Right atrium auricular region (tissue), 2 donors: ENCODE measurements around the gene CCNY. TPM values are rescaled to one million over a fixed set of nuclear protein-coding genes. Genes with fewer than 3 reads are reported as not detected.

Experiments used
- DNase-seq: peaks from one replicate; pipeline ENCODE4 v3.0.0-alpha.2; 2019; ENCODE audit warnings: low spot score
- H3K27ac ChIP-seq, 2 donors: fragments of 200-600 bp; sonication (generic); 1 replicate in 1 of 2; 2 replicates in 1 of 2; pipeline ENCODE4 v1.5.1; 2016 to 2019
- H3K27me3 ChIP-seq, 2 donors: fragments of 200-600 bp; sonication (generic); one replicate each; pipeline versions ENCODE4 v1.5.1 to v1.6.0; 2017 to 2019
- H3K36me3 ChIP-seq: fragments of 200-600 bp; sonication (generic); one replicate; pipeline ENCODE4 v1.5.1; 2016
- H3K4me1 ChIP-seq, 2 donors: fragments of 200-600 bp; sonication (generic); one replicate each; pipeline versions ENCODE4 v1.5.1 to v1.6.0; 2017 to 2019
- H3K4me3 ChIP-seq, 2 donors: fragments of 200-600 bp; sonication (generic); 1 replicate in 1 of 2; 2 replicates in 1 of 2; pipeline ENCODE4 v1.5.1; 2017 to 2019; ENCODE audit warnings: mild to moderate bottlenecking in 1 of 2, moderate library complexity in 1 of 2
- H3K9me3 ChIP-seq, 2 donors: fragments of 200-600 bp; sonication (generic); one replicate each; pipeline ENCODE4 v1.5.1; 2019
- total RNA-seq, 2 donors: library from RNA; depleted of rRNA; stranded (reverse); fragments of >200 nt; gene quantifications; one replicate each; pipeline ENCODE4 v1.1.0, GENCODE V29; 2016
- TF ChIP-seq, protein P1 (sequence below), 2 donors: fragments of 200-600 bp; sonication (generic); IDR thresholded peaks; one replicate each; pipeline ENCODE4 v1.5.1; 2019; ENCODE audit warnings: antibody characterized with exemption in 2 of 2

The CCNY gene
- total RNA-seq, 2 donors from 2014 or later = 35.6 to 58.1 TPM

DNA sequence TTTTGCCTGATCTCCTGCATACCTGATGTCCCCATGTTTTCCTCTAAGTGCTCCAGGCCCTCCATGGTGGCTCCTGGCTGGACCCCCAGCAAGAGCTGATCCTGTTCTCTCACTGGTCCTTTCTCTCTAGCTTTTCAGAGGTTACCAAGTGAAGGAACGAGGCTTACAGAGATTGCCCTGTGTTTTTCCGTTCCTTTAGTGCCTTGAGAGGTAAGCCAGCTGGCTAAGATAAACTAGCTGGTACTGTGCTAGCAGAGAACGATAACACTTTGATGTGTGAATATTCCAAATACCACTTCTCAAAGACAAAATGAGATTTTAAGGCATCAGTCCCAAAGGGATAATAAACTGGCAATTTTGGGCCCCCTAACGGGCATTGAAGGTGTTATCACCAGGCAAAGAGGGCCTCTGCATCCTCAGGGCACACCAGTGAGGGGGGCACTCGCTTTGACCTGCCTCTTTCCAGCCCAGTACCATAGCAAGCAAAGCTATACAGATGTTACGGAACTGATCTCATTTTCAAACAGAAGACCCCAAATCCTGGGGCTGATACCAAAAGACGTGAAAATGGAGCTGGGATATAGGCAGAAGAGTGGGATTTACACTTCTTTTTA lies 8.4 kb upstream of the CCNY start:
- Histone ChIP-seq H3K4me1 (peaks cover 0 to 46% of the 10 kb centered on the region in 2 donors), H3K27ac (peak overlapping the region in 1 of 2 donors; percentile 8)
- DNase-seq = no peak

DNA sequence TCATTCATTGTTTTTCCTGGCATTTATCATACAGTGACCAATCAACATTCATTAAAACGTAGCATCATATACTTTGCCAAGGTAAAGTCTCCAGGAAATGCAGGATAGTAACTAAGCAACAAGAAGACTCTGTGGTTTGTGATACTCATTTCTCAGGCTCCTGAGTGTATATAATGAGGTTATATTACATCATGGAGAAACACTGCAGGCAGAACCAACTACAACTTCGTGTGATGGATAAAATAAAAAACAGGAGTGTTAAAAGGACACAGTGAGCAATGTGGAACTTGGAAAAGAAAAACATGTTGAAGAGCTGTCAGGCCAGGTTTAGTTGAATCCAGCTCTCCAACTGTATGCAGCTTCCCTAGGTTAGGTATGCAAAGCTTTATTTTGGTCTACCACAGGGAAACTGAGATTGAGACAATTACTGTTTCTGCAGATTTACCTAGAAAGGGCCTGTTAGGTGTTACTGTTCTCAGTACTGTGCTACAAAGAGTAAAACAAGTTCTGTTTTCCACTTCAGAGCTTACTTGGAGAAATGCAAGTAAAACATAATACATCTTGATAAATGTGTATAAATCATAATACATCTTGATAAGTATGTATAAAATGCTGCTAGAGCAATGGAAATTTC lies 7.8 kb upstream of the CCNY start:
- H3K27ac ChIP-seq = peak overlapping the region in 1 of 2 donors; percentile 8
- H3K9me3 ChIP-seq = no peaks in the 10 kb centered on the region
- H3K36me3 ChIP-seq = no peaks in the 10 kb centered on the region
- no peaks in the 10 kb centered on the region for H3K27me3 ChIP-seq
- H3K4me1 ChIP-seq = peaks cover 0 to 53% of the 10 kb centered on the region in 2 donors
- H3K4me3 ChIP-seq = no peak overlapping the region
- no peak for DNase-seq
- TF ChIP-seq, protein P1, sequence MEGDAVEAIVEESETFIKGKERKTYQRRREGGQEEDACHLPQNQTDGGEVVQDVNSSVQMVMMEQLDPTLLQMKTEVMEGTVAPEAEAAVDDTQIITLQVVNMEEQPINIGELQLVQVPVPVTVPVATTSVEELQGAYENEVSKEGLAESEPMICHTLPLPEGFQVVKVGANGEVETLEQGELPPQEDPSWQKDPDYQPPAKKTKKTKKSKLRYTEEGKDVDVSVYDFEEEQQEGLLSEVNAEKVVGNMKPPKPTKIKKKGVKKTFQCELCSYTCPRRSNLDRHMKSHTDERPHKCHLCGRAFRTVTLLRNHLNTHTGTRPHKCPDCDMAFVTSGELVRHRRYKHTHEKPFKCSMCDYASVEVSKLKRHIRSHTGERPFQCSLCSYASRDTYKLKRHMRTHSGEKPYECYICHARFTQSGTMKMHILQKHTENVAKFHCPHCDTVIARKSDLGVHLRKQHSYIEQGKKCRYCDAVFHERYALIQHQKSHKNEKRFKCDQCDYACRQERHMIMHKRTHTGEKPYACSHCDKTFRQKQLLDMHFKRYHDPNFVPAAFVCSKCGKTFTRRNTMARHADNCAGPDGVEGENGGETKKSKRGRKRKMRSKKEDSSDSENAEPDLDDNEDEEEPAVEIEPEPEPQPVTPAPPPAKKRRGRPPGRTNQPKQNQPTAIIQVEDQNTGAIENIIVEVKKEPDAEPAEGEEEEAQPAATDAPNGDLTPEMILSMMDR (IDR thresholded peaks at IDR 0.05) = no peak

More for the DNA sequence above, 8.4 kb upstream of the CCNY start:
- Histone ChIP-seq H3K9me3 (peaks cover under 1 to 2% of the 10 kb centered on the region in 2 donors), H3K4me3 (no peak overlapping the region), H3K36me3 (peaks cover under 1% of the 10 kb centered on the region), H3K27me3 (no peaks in the 10 kb centered on the region)
- TF ChIP-seq, protein P1 (IDR thresholded peaks at IDR 0.05) = no peak

DNA sequence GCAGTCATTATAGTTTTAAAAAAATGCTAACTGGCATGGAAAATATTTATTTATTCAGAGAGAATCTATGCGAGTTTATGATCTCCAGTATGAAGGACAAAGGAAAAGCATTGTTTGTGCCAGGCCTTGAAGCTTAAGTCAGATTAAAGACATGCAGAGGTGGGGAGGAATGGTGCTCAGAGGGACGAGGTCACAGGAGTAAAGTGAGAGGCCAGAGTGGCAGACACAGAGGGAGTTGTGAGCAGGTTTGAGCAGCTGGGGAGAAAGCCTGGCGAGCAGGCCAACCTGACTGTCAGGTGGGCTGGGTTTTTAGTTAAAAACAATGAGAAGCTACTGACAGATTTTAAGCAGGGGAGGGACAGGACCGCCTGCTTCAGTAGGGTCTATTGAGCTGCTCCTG lies 6.8 kb upstream of the CCNY start:
- no peaks in the 10 kb centered on the region for H3K9me3 ChIP-seq
- H3K27ac ChIP-seq = peak overlapping the region in 1 of 2 donors; percentile 13
- H3K4me3 ChIP-seq = no peak overlapping the region
- H3K36me3 ChIP-seq = no peaks in the 10 kb centered on the region
- H3K4me1 ChIP-seq = peaks cover 0 to 63% of the 10 kb centered on the region in 2 donors
- DNase-seq = no peak
- TF ChIP-seq, protein P1 (IDR thresholded peaks at IDR 0.05) = no peak
- no peaks in the 10 kb centered on the region for H3K27me3 ChIP-seq

DNA sequence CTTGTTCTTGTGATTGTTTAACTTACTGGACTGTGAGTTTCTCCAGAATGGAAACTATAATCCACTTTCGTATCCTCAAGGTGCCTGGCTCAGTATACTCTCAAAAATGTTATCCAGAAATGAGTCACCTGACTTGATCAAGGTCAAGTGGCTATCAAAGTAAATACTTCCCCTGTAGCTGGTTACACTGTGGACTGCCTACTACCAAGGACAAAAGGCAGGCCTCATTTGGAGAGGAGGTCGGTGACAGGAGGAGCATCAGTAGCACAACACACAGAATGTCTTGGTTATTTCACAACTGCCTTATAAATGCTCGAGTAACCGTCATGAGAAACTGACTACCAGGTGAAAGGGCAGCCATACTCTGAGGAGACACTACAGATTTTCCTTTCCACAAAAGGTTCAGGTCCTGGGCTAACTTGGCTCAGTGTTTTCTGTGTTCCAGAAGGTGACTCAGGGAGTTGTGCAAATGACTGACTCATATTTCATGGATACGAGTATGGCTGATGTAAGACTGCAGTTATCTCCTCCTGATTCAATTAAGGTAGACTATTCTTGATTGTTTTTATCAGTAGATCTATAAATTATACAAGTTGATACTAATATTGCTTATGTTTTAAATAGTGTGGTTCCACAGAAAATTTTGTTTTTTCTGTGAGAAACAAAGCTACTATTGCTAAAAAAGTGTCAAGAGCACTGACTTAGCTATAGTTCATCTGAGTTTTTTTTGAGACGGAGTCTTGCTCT lies 4.2 kb upstream of the CCNY start:
- peak overlapping the region; percentile 29 to 45 for H3K27ac ChIP-seq
- H3K4me1 ChIP-seq = peaks cover 0 to 76% of the 10 kb centered on the region in 2 donors

DNA sequence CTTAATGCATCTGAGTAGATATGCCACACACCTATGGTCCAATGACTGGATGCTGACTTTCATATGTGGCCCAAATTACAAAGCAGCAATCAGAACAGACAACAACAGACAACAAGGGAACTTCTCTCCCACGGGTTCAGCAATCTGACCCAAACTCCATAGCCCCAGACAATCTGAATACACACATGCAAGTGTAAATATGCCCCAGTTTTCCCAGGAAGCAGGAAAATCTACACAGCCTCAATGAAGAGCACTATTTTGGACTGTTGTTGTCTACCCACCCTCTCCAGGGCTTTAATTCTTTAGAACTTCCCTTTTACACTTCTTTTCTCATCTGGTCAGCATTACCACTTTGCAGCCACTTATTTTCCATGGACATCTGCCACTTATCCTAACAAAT lies 2.0 kb upstream of the CCNY start:
- TF ChIP-seq, protein P1 (IDR thresholded peaks at IDR 0.05) = no peak
- Histone ChIP-seq H3K36me3 (no peaks in the 10 kb centered on the region), H3K27me3 (no peaks in the 10 kb centered on the region), H3K9me3 (no peaks in the 10 kb centered on the region), H3K4me3 (no peak overlapping the region), H3K27ac (no peak overlapping the region), H3K4me1 (peaks cover 0 to 81% of the 10 kb centered on the region in 2 donors)
- DNase-seq = no peak

More for the DNA sequence above, 4.2 kb upstream of the CCNY start:
- Histone ChIP-seq H3K4me3 (no peak overlapping the region), H3K9me3 (no peaks in the 10 kb centered on the region), H3K27me3 (no peaks in the 10 kb centered on the region), H3K36me3 (no peaks in the 10 kb centered on the region)
- TF ChIP-seq, protein P1 (IDR thresholded peaks at IDR 0.05) = no peak
- no peak for DNase-seq
